OCI-LY3 (cell line): ENCODE data around the gene AGPAT3.

Experiments
- EZH2phosphoT487 ChIP-seq: fragments of 200-600 bp; shearing (Covaris generic); IDR thresholded peaks from 2 replicates; pipeline ENCODE4 v1.6.1; 2018; ENCODE audit warnings: antibody characterized with exemption, mixed run types, low read depth
- TF ChIP-seq, protein P1 (sequence below): fragments of 200-600, 300-600 bp; sonication (generic); IDR thresholded peaks from 2 replicates; pipeline ENCODE4 v1.5.1; 2014; ENCODE audit warnings: antibody characterized with exemption, low read length, low read depth

DNA sequence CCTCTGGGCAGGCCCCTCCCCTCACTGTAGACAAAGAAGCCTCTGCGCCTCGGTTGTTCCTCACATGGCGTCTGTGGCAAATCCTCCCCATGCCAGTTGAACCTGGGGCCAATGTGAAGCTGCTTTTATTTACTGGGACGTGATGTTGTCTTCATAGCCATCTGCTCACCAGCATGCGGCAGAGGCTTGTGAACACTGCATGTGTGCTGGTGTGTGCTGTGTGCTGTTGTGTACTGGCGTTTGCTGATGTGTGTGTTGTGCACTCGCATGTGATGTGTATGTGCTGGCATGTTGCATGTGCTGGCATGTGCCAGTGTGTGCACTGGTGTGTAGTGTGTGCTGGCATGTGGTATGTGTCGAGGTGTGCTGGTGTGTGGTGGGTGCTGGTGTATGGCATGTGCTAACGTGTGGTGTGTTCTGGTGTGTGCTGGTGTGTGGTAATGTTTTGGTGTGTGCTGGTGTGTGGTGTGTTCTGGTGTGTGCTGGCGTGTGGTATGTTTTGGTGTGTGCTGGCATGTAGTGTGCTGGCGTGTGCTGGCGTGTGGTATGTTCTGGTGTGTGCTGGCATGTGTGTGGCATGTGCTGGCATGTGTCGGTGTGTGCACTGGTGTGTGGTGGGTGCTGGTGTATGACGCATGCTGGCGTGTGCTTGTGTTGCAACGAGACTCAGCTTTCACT, 109.9 kb downstream of the AGPAT3 start:
- TF ChIP-seq, protein P1, sequence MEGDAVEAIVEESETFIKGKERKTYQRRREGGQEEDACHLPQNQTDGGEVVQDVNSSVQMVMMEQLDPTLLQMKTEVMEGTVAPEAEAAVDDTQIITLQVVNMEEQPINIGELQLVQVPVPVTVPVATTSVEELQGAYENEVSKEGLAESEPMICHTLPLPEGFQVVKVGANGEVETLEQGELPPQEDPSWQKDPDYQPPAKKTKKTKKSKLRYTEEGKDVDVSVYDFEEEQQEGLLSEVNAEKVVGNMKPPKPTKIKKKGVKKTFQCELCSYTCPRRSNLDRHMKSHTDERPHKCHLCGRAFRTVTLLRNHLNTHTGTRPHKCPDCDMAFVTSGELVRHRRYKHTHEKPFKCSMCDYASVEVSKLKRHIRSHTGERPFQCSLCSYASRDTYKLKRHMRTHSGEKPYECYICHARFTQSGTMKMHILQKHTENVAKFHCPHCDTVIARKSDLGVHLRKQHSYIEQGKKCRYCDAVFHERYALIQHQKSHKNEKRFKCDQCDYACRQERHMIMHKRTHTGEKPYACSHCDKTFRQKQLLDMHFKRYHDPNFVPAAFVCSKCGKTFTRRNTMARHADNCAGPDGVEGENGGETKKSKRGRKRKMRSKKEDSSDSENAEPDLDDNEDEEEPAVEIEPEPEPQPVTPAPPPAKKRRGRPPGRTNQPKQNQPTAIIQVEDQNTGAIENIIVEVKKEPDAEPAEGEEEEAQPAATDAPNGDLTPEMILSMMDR = no peak
- no peak for TF ChIP-seq EZH2phosphoT487
